AG09319 (cell line): ENCODE measurements around the gene ITSN1.

Experiments used
- DNase-seq: peaks from one replicate; pipeline ENCODE4 v3.0.0-alpha.2; 2010; ENCODE audit warnings: low read depth; ENCODE audit errors: extremely low read depth
- CTCF ChIP-seq: IDR thresholded peaks from 2 replicates; pipeline ENCODE4 v1.5.1; 2011; ENCODE audit warnings: low read depth, mild to moderate bottlenecking, inconsistent platforms, low read length, moderate library complexity

ITSN1 gene

GRCh38 chr21:33936301-33937038 is 294.2 kb downstream of the ITSN1 start:
- no peak for TF ChIP-seq CTCF
- no peak for DNase-seq

GRCh38 chr21:33937146-33937545 is 294.8 kb downstream of the ITSN1 start:
- no peak for TF ChIP-seq CTCF
- DNase-seq, result no peak

GRCh38 chr21:33937931-33938339 is 295.6 kb downstream of the ITSN1 start:
- DNase-seq, result no peak
- no peak for TF ChIP-seq CTCF

- no peak for TF ChIP-seq CTCF
- DNase-seq, result no peak
These were observed 296.1 kb downstream of the ITSN1 start for GRCh38 chr21:33938381-33938780.

- no peak for TF ChIP-seq CTCF
- no peak for DNase-seq
These were observed 296.9 kb downstream of the ITSN1 start for GRCh38 chr21:33939226-33939625.

GRCh38 chr21:33940164-33940880 is 298.0 kb downstream of the ITSN1 start:
- no peak for TF ChIP-seq CTCF
- DNase-seq, result no peak

- no peak for TF ChIP-seq CTCF
- DNase-seq, result no peak
These were observed 298.6 kb downstream of the ITSN1 start for GRCh38 chr21:33940881-33941245.
